ACC112 (cell line): ENCODE measurements around the gene CHMP6.

ENCODE experiments used
- H2AFZ ChIP-seq: fragments of 200-600 bp; sonication (generic); one replicate; pipeline ENCODE4 v1.6.0; 2017; ENCODE audit warnings: antibody characterized with exemption, low read length; ENCODE audit not compliant: unreplicated experiment
- H3K27ac ChIP-seq: fragments of 200-600 bp; sonication (generic); 2 replicates; pipeline ENCODE4 v1.5.1; 2014; ENCODE audit warnings: low read depth, mild to moderate bottlenecking, antibody characterized with exemption, low read length, moderate library complexity
- H3K27me3 ChIP-seq: fragments of 200-600 bp; sonication (generic); 2 replicates; pipeline ENCODE4 v1.6.1; 2014; ENCODE audit warnings: mild to moderate bottlenecking, antibody characterized with exemption, low read length, moderate library complexity, mixed read lengths; ENCODE audit not compliant: insufficient read depth
- H3K36me3 ChIP-seq: fragments of 200-600 bp; sonication (generic); 2 replicates; pipeline ENCODE4 v1.6.1; 2016; ENCODE audit warnings: mild to moderate bottlenecking, antibody characterized with exemption, low read length, moderate library complexity, mixed read lengths; ENCODE audit not compliant: insufficient read depth
- H3K4me1 ChIP-seq: fragments of 200-600 bp; sonication (generic); one replicate; pipeline ENCODE4 v1.6.1; 2016; ENCODE audit warnings: low read length, mixed read lengths; ENCODE audit not compliant: insufficient read depth, unreplicated experiment, control insufficient read depth
- H3K4me3 ChIP-seq: fragments of 200-600 bp; sonication (generic); 2 replicates; pipeline ENCODE4 v1.5.1; 2014; ENCODE audit warnings: mild to moderate bottlenecking, low read depth, low read length
- H3K79me2 ChIP-seq: fragments of 200-600 bp; sonication (generic); one replicate; pipeline ENCODE4 v1.6.0; 2016; ENCODE audit warnings: low read length; ENCODE audit not compliant: control insufficient read depth, unreplicated experiment, insufficient read depth

CHMP6 gene

DNA sequence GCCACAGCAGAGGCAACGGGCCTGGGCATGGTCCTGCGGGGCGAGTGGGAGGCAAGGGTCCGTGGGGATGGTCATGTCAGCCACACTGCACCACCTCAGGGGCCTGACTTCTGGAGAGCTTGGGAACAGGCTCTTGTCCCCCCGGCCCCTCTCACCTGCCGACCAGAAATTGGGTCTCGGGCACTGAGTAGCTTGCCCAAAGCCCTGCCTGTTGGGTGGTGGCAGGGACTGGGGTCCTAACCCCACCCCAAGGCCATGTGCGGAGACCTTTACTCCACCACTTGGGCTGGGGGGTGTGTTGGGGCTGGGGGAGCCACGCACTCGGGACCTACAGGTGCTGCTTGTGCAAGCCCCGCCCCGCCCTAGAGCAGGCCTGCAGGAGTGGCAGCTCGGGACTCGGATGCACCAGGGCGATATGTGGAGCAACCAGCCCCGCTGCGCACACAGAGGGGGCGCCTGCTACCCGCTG is 24.2 kb upstream of the CHMP6 start:
- Histone ChIP-seq H3K36me3 (no peaks in the 10 kb centered on the region), H3K79me2 (no peaks in the 10 kb centered on the region), H3K4me1 (peaks cover 16% of the 10 kb centered on the region), H3K27ac (no peak overlapping the region), H2AFZ (no peak overlapping the region), H3K4me3 (no peak overlapping the region), H3K27me3 (peaks cover 26% of the 10 kb centered on the region; the same call in 1 of the 2 replicates)

- no peaks in the 10 kb centered on the region for H3K36me3 ChIP-seq
- no peak overlapping the region for H3K4me3 ChIP-seq
- peaks cover 16% of the 10 kb centered on the region for H3K4me1 ChIP-seq
- no peak overlapping the region for H3K27ac ChIP-seq
- H3K27me3 ChIP-seq = peaks cover 26% of the 10 kb centered on the region; the same call in 1 of the 2 replicates
- H2AFZ ChIP-seq = no peak overlapping the region
- H3K79me2 ChIP-seq = no peaks in the 10 kb centered on the region
These were observed 23.0 kb upstream of the CHMP6 start for GRCh38 chr17:80968602-80969029.

DNA sequence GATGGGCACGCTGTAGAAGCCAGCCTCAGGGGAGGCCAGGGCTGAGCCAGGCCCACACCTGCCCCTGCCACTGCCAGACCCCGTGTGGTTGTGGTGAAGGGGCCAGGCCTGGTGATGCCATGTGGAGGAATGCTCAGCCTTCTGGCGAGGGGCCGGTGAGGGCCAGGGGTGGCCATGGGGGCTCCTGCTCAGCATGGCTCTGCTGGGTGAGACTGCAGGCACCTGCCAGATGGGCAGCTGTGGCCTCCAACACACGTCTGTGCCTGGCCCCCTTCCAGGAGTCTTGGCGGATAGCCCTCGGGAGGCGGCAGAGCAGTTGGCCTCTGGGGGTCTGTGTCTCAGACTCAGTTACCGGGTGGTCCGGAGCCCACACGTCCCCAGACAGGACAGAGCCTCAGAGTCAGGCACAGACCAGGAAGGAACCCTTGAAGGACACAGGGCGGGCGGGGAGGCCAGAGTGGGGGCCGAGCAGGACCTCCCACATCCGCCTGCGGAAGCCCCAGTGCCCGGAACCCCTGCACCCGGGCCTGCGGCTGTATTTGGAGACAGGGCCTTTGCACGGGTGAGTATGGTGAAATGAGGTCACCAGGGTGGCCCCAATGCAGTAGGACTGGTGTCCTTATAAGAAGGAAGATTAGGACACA is 22.5 kb upstream of the CHMP6 start:
- peaks cover 16% of the 10 kb centered on the region for H3K4me1 ChIP-seq
- no peak overlapping the region for H2AFZ ChIP-seq
- no peaks in the 10 kb centered on the region for H3K79me2 ChIP-seq
- H3K36me3 ChIP-seq = no peaks in the 10 kb centered on the region
- H3K27me3 ChIP-seq = peaks cover 26% of the 10 kb centered on the region; the same call in 1 of the 2 replicates
- H3K27ac ChIP-seq = no peak overlapping the region
- no peak overlapping the region for H3K4me3 ChIP-seq

DNA sequence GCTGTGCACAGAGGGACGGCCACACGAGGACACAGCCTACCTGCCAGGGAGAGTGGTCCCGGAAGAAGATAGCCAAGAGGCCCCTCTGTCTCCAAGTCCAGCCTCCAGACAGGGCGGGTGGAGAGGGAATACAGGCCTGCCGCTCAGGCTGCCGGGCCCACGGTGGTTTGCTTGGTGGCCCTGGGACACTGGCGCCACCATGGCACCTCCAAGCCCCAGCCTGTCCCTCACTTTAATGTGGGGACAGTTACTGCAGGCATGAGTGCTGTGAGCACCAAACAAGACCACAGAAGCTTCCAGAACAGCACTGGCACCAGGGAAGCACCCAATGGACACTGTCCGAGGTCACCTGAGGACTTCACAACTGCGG is 22.0 kb upstream of the CHMP6 start:
- no peak overlapping the region for H3K27ac ChIP-seq
- H3K4me3 ChIP-seq = no peak overlapping the region
- H3K79me2 ChIP-seq = no peaks in the 10 kb centered on the region
- H3K36me3 ChIP-seq = no peaks in the 10 kb centered on the region
- H2AFZ ChIP-seq = no peak overlapping the region
- H3K4me1 ChIP-seq = peaks cover 16% of the 10 kb centered on the region
- H3K27me3 ChIP-seq = peaks cover 26% of the 10 kb centered on the region; the same call in 1 of the 2 replicates

DNA sequence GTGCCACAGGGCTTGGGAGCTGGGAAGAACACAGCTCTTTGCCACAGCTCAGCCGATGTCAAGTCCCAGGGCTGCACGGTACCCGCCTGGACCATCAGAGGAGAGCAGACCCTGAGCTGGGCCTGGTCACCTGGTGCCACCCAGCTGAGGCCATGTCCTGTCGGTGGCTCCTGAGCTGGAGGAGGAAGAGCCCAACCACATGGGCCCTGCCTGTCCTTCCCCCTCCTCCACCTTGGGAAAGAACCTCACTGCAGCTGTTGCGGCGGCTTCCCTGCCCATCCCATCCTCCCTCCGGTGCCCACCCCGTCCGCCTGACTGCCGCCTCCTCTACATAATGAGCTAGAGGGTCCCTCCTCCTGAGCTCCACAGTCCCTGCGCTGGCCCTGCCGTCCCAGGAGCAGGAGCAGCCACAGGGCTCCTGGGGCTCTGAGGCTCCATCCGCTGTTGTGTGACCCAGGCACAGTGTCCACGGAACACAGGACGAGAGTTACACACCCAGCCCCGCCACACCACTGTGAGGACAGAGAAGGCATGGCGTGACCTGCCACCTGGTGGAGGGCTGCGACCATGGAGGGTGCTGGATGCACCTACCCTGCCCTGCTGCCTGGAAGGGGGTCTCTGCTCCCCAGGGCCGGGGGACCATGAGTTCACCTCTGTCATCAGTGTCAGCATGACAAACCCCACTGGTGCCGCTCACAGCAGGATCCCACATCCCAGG is 21.4 kb upstream of the CHMP6 start:
- Histone ChIP-seq H3K4me3 (no peak overlapping the region), H3K4me1 (peaks cover 16% of the 10 kb centered on the region), H3K27ac (no peak overlapping the region)

GRCh38 chr17:80970762-80971703 is 20.6 kb upstream of the CHMP6 start:
- Histone ChIP-seq H3K36me3 (no peaks in the 10 kb centered on the region), H2AFZ (no peak overlapping the region), H3K27ac (no peak overlapping the region), H3K4me3 (no peak overlapping the region), H3K27me3 (peaks cover 26% of the 10 kb centered on the region; the same call in 1 of the 2 replicates), H3K4me1 (peaks cover 16% of the 10 kb centered on the region), H3K79me2 (no peaks in the 10 kb centered on the region)

More for the DNA sequence above, 21.4 kb upstream of the CHMP6 start:
- no peak overlapping the region for H2AFZ ChIP-seq
- no peaks in the 10 kb centered on the region for H3K36me3 ChIP-seq
- peaks cover 26% of the 10 kb centered on the region; the same call in 1 of the 2 replicates for H3K27me3 ChIP-seq
- H3K79me2 ChIP-seq = no peaks in the 10 kb centered on the region

DNA sequence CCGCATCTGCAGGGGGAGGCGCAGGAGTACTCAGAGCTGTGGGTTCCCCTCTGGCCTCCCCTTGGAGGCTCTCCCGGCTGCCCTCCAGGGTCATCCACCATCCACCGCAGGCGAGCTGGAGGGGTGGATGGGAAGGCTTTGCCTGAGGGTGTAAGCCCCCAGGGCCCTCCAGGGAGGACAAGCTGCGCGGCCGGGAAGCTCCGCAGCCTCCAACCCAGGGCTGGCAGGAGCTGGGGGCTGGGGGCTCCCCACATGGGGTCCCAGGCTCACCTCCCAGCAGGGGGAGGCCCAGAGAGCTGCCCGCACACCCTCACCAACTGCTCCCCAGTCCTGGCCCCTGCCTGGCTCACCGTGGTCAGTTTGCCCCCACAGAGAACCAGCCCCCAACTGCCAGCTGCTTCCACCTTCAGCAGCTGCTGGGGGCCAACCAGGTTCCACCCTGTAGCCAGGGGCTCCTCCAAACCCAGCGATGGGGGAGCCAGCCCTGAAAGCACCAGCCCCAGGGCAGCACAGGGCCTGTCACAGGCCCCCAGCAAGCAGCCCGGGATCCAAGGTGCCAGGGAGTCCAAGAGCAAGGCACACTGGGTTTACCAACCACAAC is 19.8 kb upstream of the CHMP6 start:
- H3K36me3 ChIP-seq = no peaks in the 10 kb centered on the region
- no peak overlapping the region for H3K27ac ChIP-seq
- peaks cover 16% of the 10 kb centered on the region for H3K4me1 ChIP-seq
- H2AFZ ChIP-seq = no peak overlapping the region
- no peaks in the 10 kb centered on the region for H3K79me2 ChIP-seq
- H3K4me3 ChIP-seq = no peak overlapping the region
- H3K27me3 ChIP-seq = peaks cover 26% of the 10 kb centered on the region; the same call in 1 of the 2 replicates

DNA sequence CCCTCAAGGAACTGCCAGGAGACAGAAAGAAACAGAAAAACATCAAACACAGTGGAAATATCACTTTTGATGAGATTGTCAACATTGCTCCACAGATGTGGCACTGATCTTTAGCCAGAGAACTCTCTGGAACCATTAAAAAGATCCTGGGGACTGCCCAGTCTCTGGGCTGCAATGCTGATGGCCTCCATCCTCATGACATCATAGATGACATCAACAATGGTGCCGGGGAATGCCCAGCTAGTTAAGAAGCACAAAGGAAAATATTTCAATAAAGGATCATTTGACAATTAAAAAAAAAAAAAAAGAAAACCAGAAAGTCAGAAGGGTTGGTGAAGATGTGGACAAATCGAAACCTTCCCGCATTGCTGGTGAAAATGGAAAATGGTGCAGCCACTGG is 14.9 kb upstream of the CHMP6 start:
- Histone ChIP-seq H3K79me2 (no peaks in the 10 kb centered on the region), H2AFZ (no peak overlapping the region), H3K27ac (no peak overlapping the region), H3K4me1 (peaks cover 5% of the 10 kb centered on the region), H3K36me3 (no peaks in the 10 kb centered on the region), H3K27me3 (peaks cover 8% of the 10 kb centered on the region; the same call in 1 of the 2 replicates), H3K4me3 (no peak overlapping the region)

DNA sequence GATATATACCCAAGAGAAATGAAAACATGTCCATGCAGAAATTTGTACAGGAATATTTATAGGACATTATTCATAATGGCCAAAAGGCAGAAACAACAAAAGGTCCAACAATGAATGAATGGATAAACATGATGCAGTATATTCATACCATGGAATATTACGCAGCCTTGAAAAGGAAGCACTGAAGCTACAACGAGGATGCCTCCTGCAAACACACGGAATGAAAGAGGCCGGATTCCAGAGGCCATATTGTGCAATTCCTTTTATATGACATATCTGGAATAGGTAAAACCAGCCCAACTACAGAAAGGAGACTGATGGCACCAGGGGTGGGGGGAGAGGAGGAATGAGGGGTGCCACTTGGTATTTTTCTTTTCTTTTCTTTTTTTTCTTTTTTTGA is 14.5 kb upstream of the CHMP6 start:
- peaks cover 5% of the 10 kb centered on the region for H3K4me1 ChIP-seq

More for the DNA sequence above, 14.5 kb upstream of the CHMP6 start:
- H3K79me2 ChIP-seq = no peaks in the 10 kb centered on the region
- H3K27me3 ChIP-seq = peaks cover 3% of the 10 kb centered on the region; the same call in 1 of the 2 replicates
- no peak overlapping the region for H3K4me3 ChIP-seq
- H3K36me3 ChIP-seq = no peaks in the 10 kb centered on the region
- no peak overlapping the region for H3K27ac ChIP-seq
- H2AFZ ChIP-seq = no peak overlapping the region
